WTC11 (cell line): ENCODE data around the gene FAM227B. TPM values are rescaled to one million over a fixed set of nuclear protein-coding genes. Genes with fewer than 3 reads are reported as not detected.

Experiments
- ATAC-seq: fragments of 200-7000 bp; cut with Tn5 transposase; 2 replicates; pipeline ENCODE4 v1.10.0; 2021; ENCODE audit warnings: mild to moderate bottlenecking, moderate library complexity
- CTCF ChIA-PET: fragments of 300-600 bp; sonication (Branson Sonifier 250); formaldehyde crosslinking; loops from one replicate; lab custom pipeline; 2021; ENCODE audit warnings: antibody characterized with exemption; lab: Charles Lee
- POLR2A ChIA-PET: fragments of 350-600 bp; sonication (Branson Sonifier 250); formaldehyde crosslinking; loops from one replicate; lab custom pipeline; 2021; ENCODE audit warnings: antibody characterized with exemption; lab: Charles Lee
- DNase-seq: peaks from one replicate; pipeline ENCODE4 v3.0.0; 2021; ENCODE audit warnings: low spot score
- H3K27ac Mint-ChIP-seq: 2 replicates; pipeline ENCODE4 v1.8.0; 2021; ENCODE audit warnings: mixed read lengths
- H3K27me3 Mint-ChIP-seq: 2 replicates; pipeline ENCODE4 v1.8.0; 2021; ENCODE audit warnings: low read depth, mild to moderate bottlenecking, moderate library complexity, mixed read lengths
- H3K36me3 Mint-ChIP-seq: 2 replicates; pipeline ENCODE4 v1.8.0; 2021; ENCODE audit warnings: mixed read lengths
- H3K4me1 Mint-ChIP-seq: 2 replicates; pipeline ENCODE4 v1.8.0; 2022; ENCODE audit warnings: mixed read lengths
- H3K4me3 Mint-ChIP-seq: 2 replicates; pipeline ENCODE4 v1.8.0; 2021; ENCODE audit warnings: mild to moderate bottlenecking, moderate library complexity, mixed read lengths
- H3K9me3 Mint-ChIP-seq: 2 replicates; pipeline ENCODE4 v1.8.0; 2021; ENCODE audit warnings: mixed read lengths
- AFF4 ChIP-seq: sonication (generic); formaldehyde crosslinking; IDR thresholded peaks from 2 replicates; pipeline ENCODE4 v1.8.1; 2023; ENCODE audit warnings: mild to moderate bottlenecking, missing genetic modification reagents, borderline replicate concordance
- AR ChIP-seq: fragments of 250-450 bp; sonication (Bioruptor Pico); IDR thresholded peaks from 2 replicates; pipeline ENCODE4 v1.9.0; 2021; ENCODE audit warnings: mild to moderate bottlenecking
- ATF6 ChIP-seq: sonication (generic); formaldehyde crosslinking; IDR thresholded peaks from 2 replicates; pipeline ENCODE4 v1.8.1; 2023; ENCODE audit warnings: mild to moderate bottlenecking, missing genetic modification reagents
- CDX4 ChIP-seq: fragments of 250-450 bp; sonication (Bioruptor Pico); IDR thresholded peaks from 2 replicates; pipeline ENCODE4 v1.9.0; 2021; ENCODE audit warnings: moderate library complexity, mild to moderate bottlenecking, inconsistent platforms, borderline replicate concordance
- E2F4 ChIP-seq: sonication (generic); formaldehyde crosslinking; IDR thresholded peaks from 2 replicates; pipeline ENCODE4 v1.8.1; 2022; ENCODE audit warnings: low read depth, mild to moderate bottlenecking, moderate library complexity, missing genetic modification reagents, borderline replicate concordance
- EMX1 ChIP-seq: fragments of 250-450 bp; sonication (Bioruptor Pico); IDR thresholded peaks from 2 replicates; pipeline ENCODE4 v1.8.0; 2021; ENCODE audit warnings: mild to moderate bottlenecking
- FOXJ3 ChIP-seq: sonication (generic); formaldehyde crosslinking; IDR thresholded peaks from 2 replicates; pipeline ENCODE4 v1.9.0; 2021; ENCODE audit warnings: missing genetic modification reagents, mild to moderate bottlenecking, borderline replicate concordance
- IRF2 ChIP-seq: sonication (generic); formaldehyde crosslinking; IDR thresholded peaks from 2 replicates; pipeline ENCODE4 v1.8.0; 2022; ENCODE audit warnings: low read depth, missing genetic modification reagents, borderline replicate concordance
- JUN ChIP-seq: sonication (generic); formaldehyde crosslinking; IDR thresholded peaks from 2 replicates; pipeline ENCODE4 v1.8.0; 2023; ENCODE audit warnings: mild to moderate bottlenecking, missing genetic modification reagents
- KAT7 ChIP-seq: sonication (generic); formaldehyde crosslinking; IDR thresholded peaks from 2 replicates; pipeline ENCODE4 v1.8.1; 2023; ENCODE audit warnings: missing genetic modification reagents, mild to moderate bottlenecking, borderline replicate concordance
- NFE2L1 ChIP-seq: sonication (generic); formaldehyde crosslinking; IDR thresholded peaks from 2 replicates; pipeline ENCODE4 v1.8.1; 2023; ENCODE audit warnings: missing genetic modification reagents
- NR2C2 ChIP-seq: sonication (generic); formaldehyde crosslinking; IDR thresholded peaks from 2 replicates; pipeline ENCODE4 v1.8.0; 2022; ENCODE audit warnings: mild to moderate bottlenecking, missing genetic modification reagents
- NR3C1 ChIP-seq: sonication (generic); formaldehyde crosslinking; conservative IDR thresholded peaks from 2 replicates; pipeline ENCODE4 v1.8.1; 2023; ENCODE audit warnings: low read depth, mild to moderate bottlenecking, missing genetic modification reagents
- SMAD3 ChIP-seq: sonication (generic); formaldehyde crosslinking; IDR thresholded peaks from 2 replicates; pipeline ENCODE4 v1.8.0; 2022; ENCODE audit warnings: missing genetic modification reagents, mild to moderate bottlenecking, borderline replicate concordance
- TEAD1 ChIP-seq: sonication (generic); formaldehyde crosslinking; IDR thresholded peaks from 2 replicates; pipeline ENCODE4 v1.8.0; 2022; ENCODE audit warnings: mild to moderate bottlenecking, missing genetic modification reagents
- ZNF317 ChIP-seq: sonication (generic); formaldehyde crosslinking; IDR thresholded peaks from 2 replicates; pipeline ENCODE4 v1.8.1; 2023; ENCODE audit warnings: low read depth, mild to moderate bottlenecking, moderate library complexity, missing genetic modification reagents, borderline replicate concordance
- ZNF396 ChIP-seq: fragments of 250-450 bp; sonication (Bioruptor Pico); IDR thresholded peaks from 2 replicates; pipeline ENCODE4 v1.8.0; 2021; ENCODE audit warnings: mild to moderate bottlenecking, moderate library complexity, borderline replicate concordance
- ZNF423 ChIP-seq: fragments of 250-450 bp; sonication (Bioruptor Pico); IDR thresholded peaks from 2 replicates; pipeline ENCODE4 v2.1.2; 2022; ENCODE audit warnings: mild to moderate bottlenecking, moderate library complexity
- ZNF512 ChIP-seq: sonication (generic); formaldehyde crosslinking; IDR thresholded peaks from 2 replicates; pipeline ENCODE4 v1.8.1; 2022; ENCODE audit warnings: missing genetic modification reagents, borderline replicate concordance
- total RNA-seq: library from RNA; stranded (reverse); gene quantifications from 3 replicates; pipeline ENCODE4 v1.2.3, GENCODE V29; 2021

The FAM227B gene
- total RNA-seq, 1 experiment from 2014 or later: 6.8 TPM

- TF ChIP-seq AFF4 (CRISPR knock-in tag): no peak
- TF ChIP-seq CDX4: no peak
- no peak for TF ChIP-seq FOXJ3 (CRISPR knock-in tag)
- TF ChIP-seq ZNF423 (CRISPR knock-in tag): no peak
- TF ChIP-seq NFE2L1 (CRISPR knock-in tag): no peak
- no peak for TF ChIP-seq ATF6 (CRISPR knock-in tag)
- TF ChIP-seq IRF2 (CRISPR knock-in tag): no peak
- TF ChIP-seq TEAD1 (CRISPR knock-in tag): no peak
These were observed 61.7 kb downstream of the FAM227B start (continued) for GRCh38 chr15:49558929-49559328.

GRCh38 chr15:49556437-49556836 lies 64.2 kb downstream of the FAM227B start:
- no peak for ATAC-seq
- TF ChIP-seq KAT7 (CRISPR knock-in tag) (no peak), E2F4 (CRISPR knock-in tag) (no peak), AFF4 (CRISPR knock-in tag) (no peak), ZNF317 (CRISPR knock-in tag) (no peak), AR (no peak), SMAD3 (CRISPR knock-in tag) (no peak), ZNF512 (CRISPR knock-in tag) (no peak), NR3C1 (CRISPR knock-in tag) (no peak), EMX1 (CRISPR knock-in tag) (no peak), JUN (CRISPR knock-in tag) (no peak), ZNF396 (CRISPR knock-in tag) (no peak), NR2C2 (CRISPR knock-in tag) (no peak)

More at GRCh38 chr15:49556437-49556836, 64.2 kb downstream of the FAM227B start:
- H3K27me3 Mint-ChIP-seq: peaks cover 3% of the 10 kb centered on the region; the same call in 1 of the 2 replicates
- no peak for DNase-seq
- H3K36me3 Mint-ChIP-seq: peaks cover 15% of the 10 kb centered on the region
- H3K27ac Mint-ChIP-seq: no peak overlapping the region
- H3K4me1 Mint-ChIP-seq: no peaks in the 10 kb centered on the region
- H3K4me3 Mint-ChIP-seq: no peak overlapping the region
- ChIA-PET CTCF (no interaction called here), POLR2A (no interaction called here)
- peaks cover 68% of the 10 kb centered on the region for H3K9me3 Mint-ChIP-seq
